H9 (cell line): ENCODE data around the gene RAB3IL1. TPM values are rescaled to one million over a fixed set of nuclear protein-coding genes. Genes with fewer than 3 reads are reported as not detected.
A peak's percentile ranks its signal among the peaks of the same experiment; 100 is the strongest.

Experiments used
- DNase-seq: peaks from one replicate; pipeline ENCODE4 v3.0.0-alpha.2; 2017
- H2AFZ ChIP-seq: one replicate; pipeline ENCODE4 v1.6.1; 2013; ENCODE audit warnings: mild to moderate bottlenecking, low read length, control low read depth, moderate library complexity
- H2AK5ac ChIP-seq: 2 replicates; pipeline ENCODE4 v1.6.1; 2013; ENCODE audit warnings: low read length, control low read depth, mixed read lengths; ENCODE audit not compliant: insufficient read length
- H2BK120ac ChIP-seq: one replicate; pipeline ENCODE4 v1.6.1; 2013; ENCODE audit warnings: low read depth, mild to moderate bottlenecking, low read length, control low read depth, inconsistent platforms; ENCODE audit not compliant: poor library complexity, severe bottlenecking
- H2BK12ac ChIP-seq: 2 replicates; pipeline ENCODE4 v1.6.1; 2013; ENCODE audit warnings: low read length, control low read depth, mixed read lengths, low read depth; ENCODE audit not compliant: insufficient read length
- H2BK15ac ChIP-seq: 2 replicates; pipeline ENCODE4 v1.6.1; 2013; ENCODE audit warnings: low read depth, low read length, control low read depth
- H2BK20ac ChIP-seq: one replicate; pipeline ENCODE4 v1.6.1; 2013; ENCODE audit warnings: low read depth, mild to moderate bottlenecking, low read length, control low read depth, inconsistent platforms; ENCODE audit not compliant: poor library complexity, severe bottlenecking
- H2BK5ac ChIP-seq: 2 replicates; pipeline ENCODE4 v1.6.1; 2013; ENCODE audit warnings: low read length, control low read depth, mixed read lengths; ENCODE audit not compliant: insufficient read length
- H3K14ac ChIP-seq: 2 replicates; pipeline ENCODE4 v1.6.1; 2013; ENCODE audit warnings: low read length, control low read depth; ENCODE audit not compliant: insufficient read depth
- H3K18ac ChIP-seq: 2 replicates; pipeline ENCODE4 v1.6.1; 2013; ENCODE audit warnings: low read depth, mild to moderate bottlenecking, mixed read lengths, low read length, control low read depth; ENCODE audit not compliant: insufficient read length
- H3K23ac ChIP-seq: 2 replicates; pipeline ENCODE4 v1.6.1; 2013; ENCODE audit warnings: low read length, control low read depth, mixed read lengths, low read depth; ENCODE audit not compliant: insufficient read length
- H3K23me2 ChIP-seq: 2 replicates; pipeline ENCODE4 v1.6.1; 2013; ENCODE audit warnings: low read depth, mild to moderate bottlenecking, mixed read lengths, low read length, control low read depth; ENCODE audit not compliant: insufficient read length, poor library complexity, severe bottlenecking
- H3K27ac ChIP-seq: 2 replicates; pipeline ENCODE4 v1.5.1; 2013; ENCODE audit warnings: low read length, control low read depth, mixed read lengths, low read depth; ENCODE audit not compliant: insufficient read length
- H3K27me3 ChIP-seq: 2 replicates; pipeline ENCODE4 v1.6.1; 2013; ENCODE audit warnings: low read length, control low read depth, inconsistent platforms; ENCODE audit not compliant: insufficient read depth
- H3K4ac ChIP-seq: 2 replicates; pipeline ENCODE4 v1.6.1; 2013; ENCODE audit warnings: low read depth, mild to moderate bottlenecking, control low read depth, inconsistent platforms, low read length, moderate library complexity
- H3K4me1 ChIP-seq: 2 replicates; pipeline ENCODE4 v1.6.1; 2013; ENCODE audit warnings: low read length, control low read depth, inconsistent platforms; ENCODE audit not compliant: insufficient read depth
- H3K4me2 ChIP-seq: 2 replicates; pipeline ENCODE4 v1.6.1; 2013; ENCODE audit warnings: low read length, control low read depth, mixed read lengths; ENCODE audit not compliant: insufficient read length, insufficient read depth
- H3K56ac ChIP-seq: 2 replicates; pipeline ENCODE4 v1.6.1; 2013; ENCODE audit warnings: low read depth, mild to moderate bottlenecking, mixed read lengths, low read length, control low read depth; ENCODE audit not compliant: insufficient read length
- H3K79me1 ChIP-seq: 2 replicates; pipeline ENCODE4 v1.6.1; 2013; ENCODE audit warnings: low read depth, mild to moderate bottlenecking, moderate library complexity, low read length, control low read depth, inconsistent platforms; ENCODE audit not compliant: insufficient read depth, poor library complexity, severe bottlenecking
- H3K79me2 ChIP-seq: 2 replicates; pipeline ENCODE4 v1.6.1; 2013; ENCODE audit warnings: low read length, control low read depth, inconsistent platforms; ENCODE audit not compliant: insufficient read depth
- H3K9ac ChIP-seq: 2 replicates; pipeline ENCODE4 v1.6.1; 2013; ENCODE audit warnings: low read length, control low read depth, mixed read lengths; ENCODE audit not compliant: insufficient read length; ENCODE audit errors: extremely low read depth
- H3K9me3 ChIP-seq: one replicate; pipeline ENCODE4 v1.6.1; 2013; ENCODE audit warnings: low read depth, low read length, inconsistent platforms; ENCODE audit not compliant: control insufficient read depth
- H3T11ph ChIP-seq: one replicate; pipeline ENCODE4 v1.6.1; 2013; ENCODE audit warnings: mild to moderate bottlenecking, low read length, control low read depth, inconsistent platforms
- H4K20me1 ChIP-seq: one replicate; pipeline ENCODE4 v1.6.1; 2013; ENCODE audit not compliant: control insufficient read depth, insufficient read length, insufficient read depth
- H4K5ac ChIP-seq: 2 replicates; pipeline ENCODE4 v1.6.1; 2013; ENCODE audit warnings: low read depth, mild to moderate bottlenecking, mixed read lengths, low read length, control low read depth; ENCODE audit not compliant: insufficient read length
- H4K8ac ChIP-seq: replicated peaks from 2 replicates; pipeline ENCODE4 v1.6.1; 2013; ENCODE audit warnings: low read length, control low read depth, mixed read lengths, low read depth; ENCODE audit not compliant: insufficient read length
- H4K91ac ChIP-seq: 2 replicates; pipeline ENCODE4 v1.6.1; 2013; ENCODE audit warnings: low read depth, mild to moderate bottlenecking, moderate library complexity, mixed read lengths, low read length, control low read depth; ENCODE audit not compliant: insufficient read length
- H3K27ac Mint-ChIP-seq, 3 experiments: 2 replicates in 2 of 3; 3 replicates in 1 of 3; pipeline ENCODE4 v1.8.0; 2020 to 2021; ENCODE audit warnings: mixed read lengths in 3 of 3, mild to moderate bottlenecking in 1 of 3, moderate library complexity in 1 of 3
- H3K27me3 Mint-ChIP-seq: 2 replicates; pipeline ENCODE4 v1.8.0; 2021; ENCODE audit warnings: low read depth, mild to moderate bottlenecking, moderate library complexity, mixed read lengths
- H3K36me3 Mint-ChIP-seq, 3 experiments: 2 replicates in 2 of 3; 3 replicates in 1 of 3; pipeline ENCODE4 v1.8.0; 2020 to 2021; ENCODE audit warnings: low read depth in 3 of 3, mixed read lengths in 3 of 3; ENCODE audit not compliant: insufficient read depth in 1 of 3
- H3K4me1 Mint-ChIP-seq, 2 experiments: 2 replicates each; pipeline ENCODE4 v1.8.0; 2020; ENCODE audit warnings: mixed read lengths in 2 of 2
- H3K4me3 Mint-ChIP-seq, 2 experiments: 2 replicates in 1 of 2; 3 replicates in 1 of 2; pipeline ENCODE4 v1.8.0; 2020 to 2021; ENCODE audit warnings: mild to moderate bottlenecking in 2 of 2, mixed read lengths in 2 of 2, moderate library complexity in 1 of 2
- H3K9me3 Mint-ChIP-seq, 2 experiments: 2 replicates in 1 of 2; 3 replicates in 1 of 2; pipeline ENCODE4 v1.8.0; 2020; ENCODE audit warnings: mild to moderate bottlenecking in 2 of 2, mixed read lengths in 2 of 2, moderate library complexity in 1 of 2
- WGBS: extraction: QIAGEN DNeasy Blood & Tissue Kit; methylation state at CpG from one replicate; pipeline ENCODE4 v1.1.7; 2013; ENCODE audit warnings: missing lambda C conversion rate, low lambda C conversion rate, mixed read lengths; ENCODE audit not compliant: insufficient read length; ENCODE audit errors: extremely low coverage; 5-methylcytosine and 5-hydroxymethylcytosine counted together
- total RNA-seq: library from RNA; stranded (reverse); gene quantifications from 2 replicates; pipeline ENCODE4 v1.2.1, GENCODE V29; 2021
- TF ChIP-seq, protein P1 (sequence below): fragments of 200-600 bp; sonication (generic); conservative IDR thresholded peaks from 3 replicates; pipeline ENCODE4 v1.8.0; 2021; ENCODE audit warnings: antibody characterized with exemption, mild to moderate bottlenecking

The RAB3IL1 gene
- total RNA-seq, 1 experiment from 2014 or later, result 2.4 TPM

DNA sequence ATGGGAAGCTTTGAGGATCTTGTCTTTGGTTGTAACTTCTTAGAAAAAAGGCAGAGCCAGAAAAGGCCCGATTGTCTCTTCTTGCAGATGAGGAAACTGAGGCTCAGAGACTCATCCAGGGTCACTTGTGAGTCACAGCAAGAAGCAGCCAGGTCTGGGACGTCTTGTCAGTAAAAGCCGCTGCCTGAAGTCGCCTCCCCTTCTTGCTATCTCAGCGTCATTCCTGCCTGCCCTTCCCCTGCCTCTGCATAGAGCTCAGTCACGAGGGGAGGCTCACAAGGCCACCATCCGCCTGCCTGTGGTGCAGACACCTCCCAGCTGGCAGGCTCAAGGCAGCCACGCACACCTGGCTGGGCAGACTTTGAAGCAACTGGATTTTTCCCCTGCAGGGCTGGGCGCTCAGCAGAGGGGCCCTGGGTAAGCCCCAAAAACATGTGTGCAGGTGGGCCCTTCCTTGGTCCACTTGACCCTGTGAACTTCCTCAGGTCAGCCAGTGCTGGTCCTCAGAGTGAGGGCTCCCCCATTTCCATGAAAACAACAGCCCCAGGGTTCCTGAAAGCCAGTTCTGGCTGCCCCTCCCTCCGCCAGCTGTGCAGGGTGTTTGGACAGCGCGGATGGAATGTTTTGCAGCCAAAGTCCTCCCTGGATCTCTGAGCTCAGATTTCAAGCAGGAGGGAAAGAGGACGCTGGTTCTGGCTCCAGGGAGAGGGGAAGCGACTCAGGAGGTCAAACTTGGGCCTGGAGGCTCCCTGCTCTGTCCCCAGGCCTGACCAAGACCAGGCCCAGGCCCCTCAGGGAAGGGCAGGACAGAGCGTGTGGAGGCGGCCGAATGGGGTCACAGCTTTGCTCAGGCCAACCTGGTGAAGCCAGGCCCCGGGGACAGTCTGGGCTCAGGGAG is 6.0 kb upstream of the RAB3IL1 start:
- Histone ChIP-seq H2BK12ac (no peak overlapping the region), H3K79me2 (no peaks in the 10 kb centered on the region), H3K9ac (no peak overlapping the region), H3K14ac (peak overlapping the region; percentile 74), H3T11ph (no peak overlapping the region), H2BK120ac (no peak overlapping the region), H3K18ac (peak overlapping the region; percentile 56), H4K5ac (peak overlapping the region; percentile 61), H3K4me2 (no peak overlapping the region), H3K56ac (no peak overlapping the region), H3K4ac (no peak overlapping the region), H3K27me3 (no peaks in the 10 kb centered on the region), H3K79me1 (no peaks in the 10 kb centered on the region), H3K4me1 (peaks cover 7% of the 10 kb centered on the region; the same call in 1 of the 2 replicates), H4K91ac (no peak overlapping the region), H4K20me1 (no peaks in the 10 kb centered on the region), H3K23me2 (no peaks in the 10 kb centered on the region), H2BK15ac (no peak overlapping the region), H2BK20ac (no peak overlapping the region), H3K23ac (no peak overlapping the region), H2BK5ac (no peak overlapping the region), H3K27ac (no peak overlapping the region), H4K8ac (no peak overlapping the region), H3K9me3 (no peaks in the 10 kb centered on the region), H2AFZ (no peak overlapping the region), H2AK5ac (no peak overlapping the region)
- Mint-ChIP-seq H3K9me3 (no peaks in the 10 kb centered on the region; a peak in 2 of 5 replicates), H3K4me3 (peak overlapping the region in 1 of 2 experiments; percentile 52; a peak in 2 of 5 replicates), H3K4me1 (peaks cover 29 to 42% of the 10 kb centered on the region in 2 experiments), H3K27me3 (peaks cover 20% of the 10 kb centered on the region), H3K36me3 (no peaks in the 10 kb centered on the region), H3K27ac (peak overlapping the region; percentile 87 to 89 (median 88); a peak in 5 of 7 replicates)
- no CpG with 5 or more reads among the region's 18 CpGs for WGBS
- DNase-seq, result peak; percentile 72
- TF ChIP-seq, protein P1, sequence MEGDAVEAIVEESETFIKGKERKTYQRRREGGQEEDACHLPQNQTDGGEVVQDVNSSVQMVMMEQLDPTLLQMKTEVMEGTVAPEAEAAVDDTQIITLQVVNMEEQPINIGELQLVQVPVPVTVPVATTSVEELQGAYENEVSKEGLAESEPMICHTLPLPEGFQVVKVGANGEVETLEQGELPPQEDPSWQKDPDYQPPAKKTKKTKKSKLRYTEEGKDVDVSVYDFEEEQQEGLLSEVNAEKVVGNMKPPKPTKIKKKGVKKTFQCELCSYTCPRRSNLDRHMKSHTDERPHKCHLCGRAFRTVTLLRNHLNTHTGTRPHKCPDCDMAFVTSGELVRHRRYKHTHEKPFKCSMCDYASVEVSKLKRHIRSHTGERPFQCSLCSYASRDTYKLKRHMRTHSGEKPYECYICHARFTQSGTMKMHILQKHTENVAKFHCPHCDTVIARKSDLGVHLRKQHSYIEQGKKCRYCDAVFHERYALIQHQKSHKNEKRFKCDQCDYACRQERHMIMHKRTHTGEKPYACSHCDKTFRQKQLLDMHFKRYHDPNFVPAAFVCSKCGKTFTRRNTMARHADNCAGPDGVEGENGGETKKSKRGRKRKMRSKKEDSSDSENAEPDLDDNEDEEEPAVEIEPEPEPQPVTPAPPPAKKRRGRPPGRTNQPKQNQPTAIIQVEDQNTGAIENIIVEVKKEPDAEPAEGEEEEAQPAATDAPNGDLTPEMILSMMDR, result no peak
